HCT116 (cell line): ENCODE results near the gene DYNC2LI1. TPM values are rescaled to one million over a fixed set of nuclear protein-coding genes. Genes with fewer than 3 reads are reported as not detected.

Experiments used
- ATAC-seq: fragments of 200-7000 bp; cut with Tn5 transposase; 2 replicates; pipeline ENCODE4 v1.9.1; 2020; ENCODE audit warnings: mild to moderate bottlenecking, moderate library complexity
- BruUV-seq: library from RNA; stranded (reverse); fragments of 400-500 nt; replicated peaks from 2 replicates; lab custom pipeline; 2021; lab: Mats Ljungman, UMichigan
- CTCF ChIA-PET: fragments of 300-600 bp; sonication (Branson Sonifier 250); formaldehyde crosslinking; loops from one replicate; lab custom pipeline; 2021; ENCODE audit warnings: antibody characterized with exemption; lab: Charles Lee
- POLR2A ChIA-PET: fragments of 300-600, 350-600 bp; sonication (Branson Sonifier 250); formaldehyde crosslinking; loops from one replicate; lab custom pipeline; 2021; ENCODE audit warnings: antibody characterized with exemption; lab: Charles Lee
- RAD21 ChIA-PET, 2 experiments: fragments of 300-600 bp; sonication (Branson Sonifier 250); formaldehyde crosslinking; loops; one replicate each; lab custom pipeline; 2023; ENCODE audit warnings: low total read pairs in 2 of 2; ENCODE audit not compliant: uncharacterized antibody in 2 of 2, unreplicated experiment in 2 of 2, low non-redundant PET in 1 of 2; lab: Charles Lee
- DNase-seq: peaks from one replicate; pipeline ENCODE4 v3.0.0-alpha.2; 2010; ENCODE audit warnings: low read depth, low spot score
- H2AFZ ChIP-seq: fragments of 200-600 bp; shearing (Covaris generic), sonication (generic); 2 replicates; pipeline ENCODE4 v1.6.1; 2017; ENCODE audit warnings: low read depth, mixed run types, mixed read lengths, antibody characterized with exemption, low read length; ENCODE audit not compliant: poor library complexity, severe bottlenecking
- H3K27ac ChIP-seq: 2 replicates; pipeline ENCODE4 v1.5.1; 2012; ENCODE audit warnings: low read depth, low read length
- H3K27me3 ChIP-seq: fragments of 200-600 bp; sonication (generic); 2 replicates; pipeline ENCODE4 v1.6.1; 2016; ENCODE audit warnings: mixed run types, low read length, mixed read lengths; ENCODE audit not compliant: insufficient read depth
- H3K36me3 ChIP-seq, 2 experiments: fragments of 200-500 bp in 1 of 2; fragments of 200-600 bp in 1 of 2; sonication (Bioruptor generic) in 1 of 2; sonication (generic) in 1 of 2; 2 replicates each; pipeline versions ENCODE4 v1.5.1 to v1.6.1; 2014 to 2016; ENCODE audit warnings: low read length in 2 of 2, inconsistent platforms in 1 of 2, mixed read lengths in 1 of 2, mixed run types in 1 of 2; ENCODE audit not compliant: insufficient read depth in 2 of 2, control insufficient read depth in 1 of 2
- H3K4me1 ChIP-seq, 2 experiments: fragments of 200-600 bp in 1 of 2; sonication (generic) in 1 of 2; 2 replicates each; pipeline versions ENCODE4 v1.5.1 to v1.6.1; 2012 to 2017; ENCODE audit warnings: low read length in 2 of 2, inconsistent platforms in 1 of 2, mild to moderate bottlenecking in 1 of 2, mixed read lengths in 1 of 2, mixed run types in 1 of 2, moderate library complexity in 1 of 2; ENCODE audit not compliant: insufficient read depth in 2 of 2, control insufficient read depth in 1 of 2
- H3K4me2 ChIP-seq: fragments of 200-600 bp; sonication (generic); 2 replicates; pipeline ENCODE4 v1.6.1; 2017; ENCODE audit warnings: mixed run types, low read length, mixed read lengths
- H3K4me3 ChIP-seq, 2 experiments: fragments of 200-600 bp in 1 of 2; sonication (generic) in 1 of 2; replicated peaks in 1 of 2; 2 replicates each; pipeline ENCODE4 v1.5.1; 2011 to 2016; ENCODE audit warnings: low read length in 2 of 2, control low read depth in 1 of 2, low read depth in 1 of 2, mild to moderate bottlenecking in 1 of 2, mixed read lengths in 1 of 2, mixed run types in 1 of 2
- H3K79me2 ChIP-seq: fragments of 200-600 bp; sonication (generic); 2 replicates; pipeline ENCODE4 v1.6.1; 2017; ENCODE audit warnings: mild to moderate bottlenecking, mixed run types, low read length, moderate library complexity, mixed read lengths; ENCODE audit not compliant: insufficient read depth
- H3K9ac ChIP-seq: fragments of 200-600 bp; sonication (generic); 2 replicates; pipeline ENCODE4 v1.6.1; 2016; ENCODE audit warnings: low read length, mixed read lengths
- H3K9me2 ChIP-seq: fragments of 200-600 bp; sonication (generic), shearing (Covaris generic); 2 replicates; pipeline ENCODE4 v1.6.1; 2017; ENCODE audit warnings: mixed run types, mild to moderate bottlenecking, moderate library complexity; ENCODE audit not compliant: insufficient read depth
- H3K9me3 ChIP-seq, 2 experiments: fragments of 200-500 bp in 1 of 2; fragments of 200-600 bp in 1 of 2; sonication (Bioruptor generic) in 1 of 2; sonication (generic) in 1 of 2; 2 replicates each; pipeline ENCODE4 v1.6.1; 2014 to 2017; ENCODE audit warnings: low read length in 2 of 2, mixed read lengths in 2 of 2, inconsistent platforms in 1 of 2, low read depth in 1 of 2, mild to moderate bottlenecking in 1 of 2, mixed run types in 1 of 2, moderate library complexity in 1 of 2; ENCODE audit not compliant: control insufficient read depth in 1 of 2, insufficient read depth in 1 of 2
- H4K20me1 ChIP-seq: fragments of 200-600 bp; sonication (generic), shearing (Covaris generic); 2 replicates; pipeline ENCODE4 v1.6.1; 2017; ENCODE audit warnings: mixed run types, mild to moderate bottlenecking, moderate library complexity; ENCODE audit not compliant: insufficient read depth
- ATF3 ChIP-seq: IDR thresholded peaks from 2 replicates; pipeline ENCODE4 v1.6.1; 2012
- CBX3 ChIP-seq: IDR thresholded peaks from 2 replicates; pipeline ENCODE4 v1.6.1; 2012; ENCODE audit warnings: low read depth
- CEBPB ChIP-seq: IDR thresholded peaks from 2 replicates; pipeline ENCODE4 v1.6.1; 2012; ENCODE audit warnings: low read depth
- EGR1 ChIP-seq: IDR thresholded peaks from 2 replicates; pipeline ENCODE4 v1.6.1; 2012; ENCODE audit warnings: low read depth
- ELF1 ChIP-seq: IDR thresholded peaks from 2 replicates; pipeline ENCODE4 v1.6.1; 2012; ENCODE audit warnings: low read depth, borderline replicate concordance
- EZH2 ChIP-seq: fragments of 200-600 bp; sonication (generic); IDR thresholded peaks from 2 replicates; pipeline ENCODE4 v1.6.1; 2017; ENCODE audit warnings: antibody characterized with exemption, mixed run types
- EZH2phosphoT487 ChIP-seq: fragments of 200-600 bp; IDR thresholded peaks from 2 replicates; pipeline ENCODE4 v1.6.1; 2018; ENCODE audit warnings: antibody characterized with exemption, borderline replicate concordance
- FOSL1 ChIP-seq: IDR thresholded peaks from 2 replicates; pipeline ENCODE4 v1.6.1; 2012; ENCODE audit warnings: low read depth
- POLR2AphosphoS5 ChIP-seq: IDR thresholded peaks from 2 replicates; pipeline ENCODE4 v1.6.1; 2011; ENCODE audit warnings: mild to moderate bottlenecking, low read depth, low read length, moderate library complexity
- RAD21 ChIP-seq: IDR thresholded peaks from 2 replicates; pipeline ENCODE4 v1.6.1; 2012; ENCODE audit warnings: low read depth, mild to moderate bottlenecking
- REST ChIP-seq: IDR thresholded peaks from 2 replicates; pipeline ENCODE4 v1.6.1; 2012; ENCODE audit warnings: low read depth
- SIN3A ChIP-seq: IDR thresholded peaks from 2 replicates; pipeline ENCODE4 v1.6.1; 2012; ENCODE audit warnings: low read depth
- SP1 ChIP-seq: IDR thresholded peaks from 2 replicates; pipeline ENCODE4 v1.6.1; 2012; ENCODE audit warnings: low read depth
- SRF ChIP-seq: IDR thresholded peaks from 2 replicates; pipeline ENCODE4 v1.6.1; 2012; ENCODE audit warnings: low read depth
- YY1 ChIP-seq: IDR thresholded peaks from 2 replicates; pipeline ENCODE4 v1.6.1; 2011; ENCODE audit warnings: low read length, low read depth, moderate library complexity, mild to moderate bottlenecking; ENCODE audit not compliant: insufficient replicate concordance; ENCODE audit errors: extremely low read depth
- ZFX ChIP-seq: fragments of 450-650 bp; IDR thresholded peaks from 2 replicates; pipeline ENCODE4 v1.6.1; 2017
- ZNF274 ChIP-seq: fragments of 200-500 bp; sonication (Bioruptor generic); IDR thresholded peaks from 2 replicates; pipeline ENCODE4 v1.6.1; 2014; ENCODE audit warnings: mild to moderate bottlenecking, low read depth, low read length, inconsistent platforms
- intact Hi-C: fragments of 100-400 bp; cut with micrococcal nuclease; formaldehyde crosslinking; loops from 2 replicates; pipeline ENCODE4 v1.10.0; 2022
- total RNA-seq: library from RNA; stranded (reverse); gene quantifications from one replicate; pipeline ENCODE4 v1.2.1, GENCODE V29; 2021; ENCODE audit not compliant: unreplicated experiment

Gene DYNC2LI1
- total RNA-seq, 1 experiment from 2014 or later: 16.7 TPM

GRCh38 chr2:43754180-43754579 is 19.7 kb upstream of the DYNC2LI1 start:
- ChIA-PET CTCF (no interaction called here), RAD21 (interaction anchor here in 1 of 2 experiments (0.7 kb wide), 1 partner anchor 19 kb away, joined by 3 read pairs; no protein-coding TSS in a partner anchor), POLR2A (no interaction called here)
- H3K9me3 ChIP-seq: no peaks in the 10 kb centered on the region
- H3K9ac ChIP-seq: no peak overlapping the region
- no peak overlapping the region for H3K4me2 ChIP-seq
- no peak overlapping the region for H3K27ac ChIP-seq
- ATAC-seq (no peak), DNase-seq (no peak)
- no peaks in the 10 kb centered on the region for H3K36me3 ChIP-seq
- BruUV-seq: no TSS peak
- H3K27me3 ChIP-seq: no peaks in the 10 kb centered on the region
- H2AFZ ChIP-seq: no peak overlapping the region
- no peaks in the 10 kb centered on the region for H3K79me2 ChIP-seq
- no peaks in the 10 kb centered on the region for H4K20me1 ChIP-seq
- H3K4me3 ChIP-seq: no peak overlapping the region
- intact Hi-C loops: no loop called here
- no peak for TF ChIP-seq ZFX
- TF ChIP-seq ATF3: no peak
- TF ChIP-seq SIN3A: no peak
- TF ChIP-seq CEBPB: no peak
- no peak for TF ChIP-seq EZH2
- no peak for TF ChIP-seq SRF
- no peak for TF ChIP-seq ELF1
- TF ChIP-seq YY1: no peak
- no peak for TF ChIP-seq CBX3
- no peak for TF ChIP-seq EGR1
- no peak for TF ChIP-seq REST
- TF ChIP-seq ZNF274: no peak
- no peak for TF ChIP-seq RAD21
- no peak for TF ChIP-seq POLR2AphosphoS5
- no peak for TF ChIP-seq SP1
- TF ChIP-seq FOSL1: no peak
- no peak for TF ChIP-seq EZH2phosphoT487
- H3K9me2 ChIP-seq: no peaks in the 10 kb centered on the region
- H3K4me1 ChIP-seq: peaks cover 0 to 8% of the 10 kb centered on the region in 2 experiments; a peak in 2 of 4 replicates
